Parathyroid adenoma (tissue), 2 donors: ENCODE data around the gene VGLL3.

Source experiments
- H2AFZ ChIP-seq: fragments of 300-600 bp; sonication (generic); one replicate; pipeline ENCODE4 v1.7.0; 2017; ENCODE audit warnings: antibody characterized with exemption, mild to moderate bottlenecking
- H3K27ac ChIP-seq: fragments of 300-600 bp; sonication (generic); one replicate; pipeline ENCODE4 v1.7.0; 2017
- H3K27me3 ChIP-seq: fragments of 300-600 bp; sonication (generic); one replicate; pipeline ENCODE4 v1.7.0; 2017; ENCODE audit warnings: low read length; ENCODE audit not compliant: control insufficient read depth, insufficient read depth
- H3K36me3 ChIP-seq: fragments of 300-600 bp; sonication (generic); one replicate; pipeline ENCODE4 v1.7.0; 2017; ENCODE audit warnings: low read length; ENCODE audit not compliant: control insufficient read depth, insufficient read depth
- H3K4me1 ChIP-seq: fragments of 300-600 bp; sonication (generic); one replicate; pipeline ENCODE4 v1.7.0; 2017; ENCODE audit warnings: control low read depth
- H3K4me2 ChIP-seq: fragments of 300-600 bp; sonication (generic); one replicate; pipeline ENCODE4 v1.7.0; 2017; ENCODE audit warnings: low read length
- H3K4me3 ChIP-seq: fragments of 300-600 bp; sonication (generic); one replicate; pipeline ENCODE4 v1.7.0; 2017; ENCODE audit warnings: low read depth, low read length
- H3K79me2 ChIP-seq: fragments of 300-600 bp; sonication (generic); one replicate; pipeline ENCODE4 v1.7.0; 2017; ENCODE audit warnings: control low read depth
- H3K9ac ChIP-seq: fragments of 300-600 bp; sonication (generic); one replicate; pipeline ENCODE4 v1.7.0; 2017; ENCODE audit warnings: mild to moderate bottlenecking
- H3K9me3 ChIP-seq: fragments of 300-600 bp; sonication (generic); one replicate; pipeline ENCODE4 v1.7.0; 2017; ENCODE audit warnings: low read length; ENCODE audit not compliant: control insufficient read depth
- CTCF ChIP-seq: fragments of 300-600 bp; sonication (generic); IDR thresholded peaks from one replicate; pipeline ENCODE4 v1.7.0; 2017; ENCODE audit warnings: antibody characterized with exemption, mild to moderate bottlenecking
- donor health status: primary hyperparathyroidism.

VGLL3 gene

DNA sequence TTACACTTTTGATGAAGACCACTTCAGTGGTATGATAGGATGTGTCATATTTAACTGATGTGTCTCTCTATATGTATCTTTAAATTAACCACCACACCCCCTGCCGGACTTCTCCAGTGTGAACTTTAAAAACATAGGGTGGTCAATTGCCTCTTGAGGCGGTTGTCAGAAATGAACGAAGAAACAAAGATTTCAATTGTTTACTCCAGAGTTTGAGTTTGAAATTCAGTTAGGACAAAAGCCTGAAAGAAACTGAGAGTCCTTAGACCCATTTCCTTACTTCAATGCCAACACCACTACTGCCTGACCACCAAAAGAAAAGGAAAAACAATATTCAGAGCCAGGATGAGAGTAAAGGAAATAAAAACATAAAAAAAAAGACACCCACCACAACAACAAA is 40.2 kb downstream of the VGLL3 start:
- no peak overlapping the region for H3K4me2 ChIP-seq
- H3K4me3 ChIP-seq: no peak overlapping the region
- no peak overlapping the region for H3K9ac ChIP-seq
- H3K27me3 ChIP-seq: no peaks in the 10 kb centered on the region
- no peaks in the 10 kb centered on the region for H3K9me3 ChIP-seq
- H3K79me2 ChIP-seq: no peaks in the 10 kb centered on the region
- no peak overlapping the region for H3K27ac ChIP-seq
- no peak overlapping the region for H2AFZ ChIP-seq
- no peaks in the 10 kb centered on the region for H3K4me1 ChIP-seq
- no peaks in the 10 kb centered on the region for H3K36me3 ChIP-seq
- TF ChIP-seq CTCF: no peak

DNA sequence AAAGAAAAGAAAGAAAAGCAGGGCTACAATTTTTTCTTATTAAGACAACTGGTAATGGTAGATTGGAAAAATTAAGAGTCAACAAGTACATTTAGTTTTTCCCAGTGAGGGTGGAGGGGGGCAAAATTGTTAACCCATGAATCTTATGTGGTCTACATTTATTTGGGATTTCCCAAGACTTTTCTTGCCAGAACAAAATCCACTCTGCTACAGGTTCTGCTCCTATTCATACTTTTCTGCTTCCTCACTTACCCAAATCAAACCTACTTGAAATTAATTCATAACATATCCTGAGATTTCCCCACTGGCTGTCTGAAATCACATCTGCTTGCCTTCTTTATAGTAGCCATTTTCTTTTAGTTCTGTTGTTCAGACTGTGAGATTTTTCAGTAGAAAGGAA is 41.1 kb downstream of the VGLL3 start:
- H3K4me1 ChIP-seq: no peaks in the 10 kb centered on the region
- no peaks in the 10 kb centered on the region for H3K79me2 ChIP-seq
- H3K4me2 ChIP-seq: no peak overlapping the region
- TF ChIP-seq CTCF: no peak
- no peak overlapping the region for H2AFZ ChIP-seq
- H3K9ac ChIP-seq: no peak overlapping the region
- no peak overlapping the region for H3K4me3 ChIP-seq
- no peaks in the 10 kb centered on the region for H3K27me3 ChIP-seq
- no peaks in the 10 kb centered on the region for H3K9me3 ChIP-seq
- H3K36me3 ChIP-seq: no peaks in the 10 kb centered on the region
- H3K27ac ChIP-seq: no peak overlapping the region

DNA sequence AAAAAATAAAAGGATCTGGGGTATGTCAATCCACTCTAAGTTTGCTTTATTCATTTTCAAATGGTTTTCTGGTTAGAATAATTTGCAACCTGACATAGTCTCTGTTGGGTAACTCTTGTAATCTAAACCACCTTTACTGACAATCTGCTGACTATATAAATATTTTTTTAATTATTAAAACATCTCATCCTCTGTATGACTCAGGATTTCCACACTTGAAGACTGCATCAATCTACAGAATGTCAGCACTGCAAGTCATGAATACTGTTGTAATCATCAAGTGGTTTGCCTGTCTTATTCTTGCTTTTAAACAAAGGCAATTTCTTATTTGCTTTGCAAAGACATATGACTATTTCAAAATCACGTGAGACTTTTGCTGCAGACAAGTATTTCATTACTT is 42.1 kb downstream of the VGLL3 start:
- H3K27ac ChIP-seq: no peak overlapping the region

GRCh38 chr3:86942206-86942605 is 48.7 kb downstream of the VGLL3 start:
- no peak overlapping the region for H3K27ac ChIP-seq
- no peaks in the 10 kb centered on the region for H3K9me3 ChIP-seq
- H2AFZ ChIP-seq: no peak overlapping the region
- no peak overlapping the region for H3K4me2 ChIP-seq
- no peaks in the 10 kb centered on the region for H3K79me2 ChIP-seq
- H3K9ac ChIP-seq: no peak overlapping the region
- H3K4me3 ChIP-seq: no peak overlapping the region
- no peaks in the 10 kb centered on the region for H3K36me3 ChIP-seq
- no peaks in the 10 kb centered on the region for H3K27me3 ChIP-seq
- TF ChIP-seq CTCF: no peak
- no peaks in the 10 kb centered on the region for H3K4me1 ChIP-seq

More for the DNA sequence above, 42.1 kb downstream of the VGLL3 start:
- Histone ChIP-seq H3K4me1 (no peaks in the 10 kb centered on the region), H3K4me2 (no peak overlapping the region), H3K36me3 (no peaks in the 10 kb centered on the region), H3K27me3 (no peaks in the 10 kb centered on the region), H3K4me3 (no peak overlapping the region), H3K9me3 (no peaks in the 10 kb centered on the region), H3K9ac (no peak overlapping the region), H3K79me2 (no peaks in the 10 kb centered on the region), H2AFZ (no peak overlapping the region)
- no peak for TF ChIP-seq CTCF

DNA sequence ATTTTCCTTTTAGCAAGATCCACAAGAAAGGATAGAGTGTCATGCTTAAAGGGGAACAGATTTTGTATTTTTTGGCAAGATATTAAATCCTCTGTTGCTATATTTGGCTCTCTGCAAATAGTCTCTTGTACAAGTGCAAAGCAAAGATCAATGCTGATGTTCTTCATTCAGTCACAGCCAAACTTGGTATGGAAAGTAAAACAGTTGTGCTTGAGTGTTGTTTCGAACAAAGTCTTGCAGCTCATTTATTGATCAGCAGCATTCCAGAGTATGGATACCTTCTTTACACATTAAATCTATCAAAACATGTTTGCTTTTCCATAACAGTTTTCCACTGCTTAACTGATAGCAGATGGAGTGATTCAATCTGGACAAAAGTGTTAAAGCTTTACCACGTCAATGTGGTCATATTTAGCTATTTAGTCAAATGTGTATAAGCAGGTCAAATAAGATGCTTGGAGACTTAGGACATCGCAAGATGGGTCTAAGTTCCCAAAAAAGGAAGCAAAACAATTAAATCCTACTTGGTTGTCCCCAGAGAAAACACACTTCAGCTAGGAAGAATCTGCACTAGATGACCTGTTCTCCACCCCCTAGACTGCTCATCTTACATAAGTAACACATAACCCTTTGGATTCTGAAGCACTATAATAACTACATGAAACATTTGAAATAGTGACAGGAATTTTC is 52.4 kb downstream of the VGLL3 start:
- Histone ChIP-seq H3K9me3 (no peaks in the 10 kb centered on the region), H3K27me3 (no peaks in the 10 kb centered on the region), H3K4me2 (no peak overlapping the region), H3K4me3 (no peak overlapping the region), H3K9ac (no peak overlapping the region), H3K27ac (no peak overlapping the region), H3K79me2 (no peaks in the 10 kb centered on the region), H3K4me1 (no peaks in the 10 kb centered on the region), H2AFZ (no peak overlapping the region), H3K36me3 (no peaks in the 10 kb centered on the region)
- no peak for TF ChIP-seq CTCF
